GM21619 (cell line): ENCODE measurements around the gene LILRA6.
"Not testable (repeated sequence)": the region's sequence is repeated elsewhere in the genome, so short reads cannot be mapped to it uniquely, and the experiment has no call there.

ENCODE experiments used
- ATAC-seq: cut with Tn5 transposase; IDR thresholded peaks from one replicate; pipeline ENCODE4 v1.9.1; 2021; ENCODE audit not compliant: unreplicated experiment

The LILRA6 gene

GRCh38 chr19:54242646-54243045 is at the start of gene LILRA6:
Gene LILRA6, minus strand, starts transcription at chr19:54242790.
- ATAC-seq = not testable (repeated sequence)

GRCh38 chr19:54289160-54289559 is 46.6 kb upstream of the LILRA6 start:
- ATAC-seq = not testable (repeated sequence)

DNA sequence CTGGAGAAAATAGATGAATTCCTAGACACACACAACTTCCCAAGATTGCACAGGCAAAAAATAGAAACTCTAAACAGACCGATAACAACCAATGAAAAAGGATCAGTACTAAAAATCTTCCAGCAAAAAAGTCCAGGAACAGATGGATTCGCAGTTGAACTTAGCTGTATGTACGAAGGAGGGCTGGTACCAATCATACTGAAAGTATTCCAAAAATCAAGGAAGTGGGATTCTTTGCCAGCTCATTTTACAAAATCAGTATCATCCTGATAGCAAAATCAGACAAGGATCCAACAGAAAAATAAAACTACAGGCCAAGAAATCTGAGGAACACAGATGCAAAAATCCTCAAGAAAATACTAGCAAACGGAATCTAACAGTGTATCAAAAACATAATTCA is 44.9 kb upstream of the LILRA6 start:
- no peak for ATAC-seq

GRCh38 chr19:54286283-54286682 is 43.7 kb upstream of the LILRA6 start:
- ATAC-seq = not testable (repeated sequence)

DNA sequence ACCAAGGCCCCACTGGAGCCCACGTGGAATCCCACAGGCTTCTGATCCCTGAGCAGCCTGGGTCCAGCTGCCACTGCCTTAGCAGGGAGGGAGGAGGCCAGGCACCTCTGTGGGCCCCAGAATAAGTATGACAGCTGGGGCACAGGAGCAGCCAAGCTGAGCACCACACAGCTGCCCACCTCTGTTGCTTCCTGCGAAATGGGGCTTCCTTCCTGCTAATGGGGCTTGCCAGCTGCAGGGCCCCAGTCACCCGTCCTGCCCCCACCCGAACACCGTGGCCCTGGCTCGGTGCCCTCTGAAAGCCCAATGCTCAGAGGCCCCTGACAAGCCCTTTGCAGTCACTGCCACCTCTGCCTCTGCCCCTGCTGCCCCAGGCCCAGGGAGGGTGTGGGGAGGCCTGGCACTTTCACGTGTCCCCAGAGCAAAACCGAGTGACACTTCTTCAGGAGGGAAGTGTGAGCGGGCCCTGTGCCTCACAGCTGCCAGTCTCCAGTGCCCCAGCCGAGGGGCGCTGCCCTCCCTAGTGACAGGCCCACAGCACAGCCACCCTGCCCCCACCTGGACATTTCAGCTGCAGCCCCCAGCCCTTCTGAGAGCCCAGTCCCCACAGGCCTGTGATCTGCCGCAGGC is 43.0 kb upstream of the LILRA6 start:
- ATAC-seq = not testable (repeated sequence)

GRCh38 chr19:54282686-54283470 is 40.3 kb upstream of the LILRA6 start:
- no peak for ATAC-seq

- not testable (repeated sequence) for ATAC-seq
Observed at GRCh38 chr19:54281729-54282075, 39.1 kb upstream of the LILRA6 start.

GRCh38 chr19:54281007-54281728 is 38.6 kb upstream of the LILRA6 start, which contains the start of gene LILRB2:
Gene LILRB2, minus strand, starts transcription at chr19:54281110. Its CDS starts 614 bp downstream, at chr19:54280496.
- no peak for ATAC-seq

GRCh38 chr19:54280441-54280840 is 37.9 kb upstream of the LILRA6 start:
- not testable (repeated sequence) for ATAC-seq

GRCh38 chr19:54280025-54280424 is 37.4 kb upstream of the LILRA6 start:
- not testable (repeated sequence) for ATAC-seq

GRCh38 chr19:54279406-54279962 is 36.9 kb upstream of the LILRA6 start:
- no peak for ATAC-seq

DNA sequence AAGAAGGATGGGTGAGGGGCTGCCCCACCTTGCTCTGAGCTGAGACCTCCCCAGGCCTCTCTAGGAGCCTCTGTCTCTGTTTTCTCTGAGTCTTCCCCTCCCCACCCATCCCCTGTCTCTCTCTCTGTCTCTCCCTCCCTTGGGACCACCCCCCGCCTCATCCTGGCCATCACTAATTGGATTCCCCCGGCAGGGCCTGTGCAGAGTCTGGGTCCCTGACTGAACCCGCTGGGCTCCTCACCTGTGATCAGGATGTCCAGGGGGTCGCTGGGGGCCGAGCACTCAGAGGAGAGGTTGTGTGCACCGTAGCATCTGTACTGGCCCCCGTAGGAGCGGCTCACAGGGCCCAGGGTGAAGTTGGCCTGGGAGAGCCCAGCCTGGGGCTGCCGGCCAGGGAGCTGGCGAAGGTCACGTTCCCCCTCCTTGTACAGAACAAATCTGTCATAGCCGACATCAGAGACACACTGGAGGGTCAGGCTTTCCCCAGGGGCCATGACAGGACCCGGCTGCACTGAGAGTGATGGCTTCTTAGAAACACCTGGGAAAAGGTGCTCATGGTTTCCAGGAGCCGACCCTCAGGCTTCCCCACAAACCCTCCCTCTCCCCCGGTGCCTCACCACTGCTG is 36.1 kb upstream of the LILRA6 start:
- not testable (repeated sequence) for ATAC-seq

GRCh38 chr19:54278056-54278455 is 35.5 kb upstream of the LILRA6 start:
- ATAC-seq = not testable (repeated sequence)

- not testable (repeated sequence) for ATAC-seq
Observed at GRCh38 chr19:54277111-54277615, 34.6 kb upstream of the LILRA6 start.

DNA sequence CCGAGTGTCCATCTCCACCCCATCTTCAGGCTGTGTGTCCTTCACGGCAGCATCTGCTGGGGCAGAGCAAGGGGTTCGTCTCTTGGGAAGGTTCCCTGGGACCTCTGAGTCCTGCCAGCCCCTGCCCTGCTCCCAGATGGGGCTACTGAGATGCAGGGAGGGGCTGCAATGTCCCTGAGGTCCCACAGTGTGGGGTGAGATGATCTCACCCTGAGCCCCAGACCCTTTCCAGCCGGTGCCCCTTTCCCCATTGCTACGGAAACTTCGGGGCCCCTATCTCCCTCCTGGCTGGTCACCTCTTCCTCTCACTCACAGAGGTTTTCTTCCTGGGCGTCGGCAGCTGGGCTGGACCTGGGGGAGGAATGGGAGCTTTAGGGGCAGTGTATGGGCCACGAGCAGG is 33.4 kb upstream of the LILRA6 start:
- ATAC-seq = no peak

DNA sequence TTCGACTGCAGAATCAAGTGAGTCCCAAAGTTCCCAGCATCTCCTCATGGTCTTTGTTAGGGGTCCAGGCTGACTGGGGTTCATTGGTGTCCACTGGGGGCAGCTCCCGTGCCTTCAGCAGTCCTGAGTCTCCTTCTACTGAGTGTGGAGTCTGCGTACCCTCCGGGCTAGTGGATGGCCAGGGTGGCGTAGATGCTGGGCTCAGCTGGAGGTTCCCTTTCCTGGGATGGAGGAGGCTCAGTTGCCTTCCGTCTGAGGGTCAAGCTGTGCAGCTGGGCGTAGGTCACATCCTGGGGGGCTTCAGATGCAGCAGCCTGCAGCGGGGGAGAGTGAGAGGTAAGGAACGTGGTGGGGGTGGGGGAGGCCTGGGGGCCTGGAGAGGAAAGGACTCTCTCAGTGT is 31.9 kb upstream of the LILRA6 start:
- not testable (repeated sequence) for ATAC-seq

GRCh38 chr19:54273821-54274220 is 31.2 kb upstream of the LILRA6 start:
- ATAC-seq = no peak

DNA sequence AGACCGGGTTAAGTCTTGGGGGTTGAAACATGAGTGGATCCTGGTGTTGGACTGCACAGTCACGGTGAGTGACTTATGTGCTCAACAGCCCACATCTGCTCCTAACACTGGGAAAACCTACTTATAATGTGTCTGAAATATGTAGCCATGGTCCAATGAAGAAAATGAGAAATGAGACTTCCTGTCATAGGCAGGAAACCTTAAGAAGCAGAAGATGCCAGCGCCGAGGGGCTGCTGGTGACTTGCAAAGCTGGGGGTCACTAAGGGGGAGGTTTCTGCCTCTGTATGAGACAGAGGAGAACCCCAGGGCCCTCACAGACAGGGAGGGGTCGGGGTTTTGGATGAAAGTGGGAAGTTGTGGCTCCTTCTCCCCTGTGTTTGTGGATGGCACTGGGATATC is 29.6 kb upstream of the LILRA6 start:
- ATAC-seq = not testable (repeated sequence)

DNA sequence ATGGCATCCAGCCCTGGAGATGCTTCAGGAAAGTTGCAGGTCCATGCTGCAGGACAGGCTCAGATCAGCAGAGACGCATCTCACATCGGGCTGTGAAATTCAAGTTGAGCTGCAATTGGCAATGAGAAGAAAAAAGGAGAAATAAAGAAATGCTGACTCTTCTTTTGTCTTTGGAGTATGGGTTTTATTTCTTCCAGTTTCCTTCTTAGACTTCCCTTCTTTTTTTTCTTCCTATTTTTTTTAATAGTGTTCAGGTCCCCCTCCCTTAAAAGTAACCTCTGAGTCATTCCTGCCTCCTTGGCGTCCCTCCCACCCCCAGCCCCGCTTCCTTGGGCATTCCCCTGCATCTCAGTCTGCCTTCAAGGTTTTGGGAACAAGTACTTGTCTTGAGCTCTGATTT is 29.0 kb upstream of the LILRA6 start:
- ATAC-seq = not testable (repeated sequence)

DNA sequence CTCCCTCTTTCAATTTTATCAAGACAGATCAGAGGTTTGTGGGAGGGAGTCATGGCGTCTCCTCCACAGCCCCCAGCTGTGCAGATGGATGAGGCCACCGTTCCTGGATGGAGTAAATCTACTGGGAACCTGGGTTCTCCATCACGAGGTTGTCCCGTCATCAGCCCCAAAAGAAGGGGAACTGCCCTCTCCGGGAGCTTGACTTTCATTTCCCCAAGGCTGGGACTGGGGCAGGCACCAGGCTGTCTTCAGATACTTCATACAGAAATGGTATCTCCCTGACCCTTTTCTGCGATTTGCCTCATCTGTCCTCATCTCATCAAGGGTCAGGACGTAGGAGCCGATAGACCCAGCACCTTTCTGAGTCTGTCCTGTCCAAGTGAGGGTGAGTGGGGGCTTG is 28.5 kb upstream of the LILRA6 start:
- no peak for ATAC-seq

- ATAC-seq = no peak
Observed at GRCh38 chr19:54268936-54269335, 26.3 kb upstream of the LILRA6 start.
